Neural progenitor cell (in vitro differentiated cells): ENCODE results near the gene ANKRD6. TPM values are rescaled to one million over a fixed set of nuclear protein-coding genes. Genes with fewer than 3 reads are reported as not detected.
"Not testable (repeated sequence)": the region's sequence is repeated elsewhere in the genome, so short reads cannot be mapped to it uniquely, and the experiment has no call there.

Experiments
- DNase-seq: peaks from one replicate; pipeline ENCODE4 v3.0.0-alpha.2; 2016; ENCODE audit warnings: low spot score
- H2AFZ ChIP-seq: fragments of 200-600 bp; sonication (generic); replicated peaks from 2 replicates; pipeline ENCODE4 v1.6.1; 2016; ENCODE audit warnings: antibody characterized with exemption
- H3F3A ChIP-seq: fragments of 200-600 bp; sonication (generic); 2 replicates; pipeline ENCODE4 v1.6.1; 2016; ENCODE audit warnings: antibody characterized with exemption, low read depth
- H3K27ac ChIP-seq: fragments of 200-600 bp; sonication (generic); 2 replicates; pipeline ENCODE4 v1.5.1; 2016; ENCODE audit warnings: mild to moderate bottlenecking
- H3K27me3 ChIP-seq: fragments of 200-600 bp; sonication (generic); 2 replicates; pipeline ENCODE4 v1.6.1; 2016; ENCODE audit warnings: mild to moderate bottlenecking, moderate library complexity
- H3K36me3 ChIP-seq: fragments of 200-600 bp; sonication (generic); 2 replicates; pipeline ENCODE4 v1.5.1; 2016
- H3K4me1 ChIP-seq: fragments of 200-600 bp; sonication (generic); 2 replicates; pipeline ENCODE4 v1.6.1; 2016; ENCODE audit warnings: mixed run types
- H3K4me2 ChIP-seq: fragments of 200-600 bp; sonication (generic); 2 replicates; pipeline ENCODE4 v1.6.1; 2016
- H3K4me3 ChIP-seq: fragments of 200-600 bp; sonication (generic); 2 replicates; pipeline ENCODE4 v1.5.1; 2016
- H3K79me2 ChIP-seq: fragments of 200-600 bp; sonication (generic); 2 replicates; pipeline ENCODE4 v1.6.1; 2016; ENCODE audit warnings: low read depth
- H3K9ac ChIP-seq: fragments of 200-600 bp; sonication (generic); 2 replicates; pipeline ENCODE4 v1.6.1; 2016
- H3K9me3 ChIP-seq: fragments of 200-600 bp; sonication (generic); 2 replicates; pipeline ENCODE4 v1.5.1; 2016; ENCODE audit warnings: low read depth
- H4K20me1 ChIP-seq: fragments of 200-600 bp; sonication (generic); 2 replicates; pipeline ENCODE4 v1.6.1; 2016; ENCODE audit warnings: low read depth
- H3K27ac Mint-ChIP-seq: 3 replicates; pipeline ENCODE4 v1.8.0; 2021; ENCODE audit warnings: mixed read lengths
- H3K27me3 Mint-ChIP-seq: 2 replicates; pipeline ENCODE4 v1.8.0; 2022; ENCODE audit warnings: low read depth, mild to moderate bottlenecking, inconsistent platforms, moderate library complexity, mixed read lengths; ENCODE audit not compliant: insufficient read depth
- H3K36me3 Mint-ChIP-seq: 3 replicates; pipeline ENCODE4 v1.8.0; 2021; ENCODE audit warnings: mixed read lengths
- H3K4me1 Mint-ChIP-seq: 3 replicates; pipeline ENCODE4 v1.8.0; 2021; ENCODE audit warnings: mixed read lengths
- H3K4me3 Mint-ChIP-seq: 3 replicates; pipeline ENCODE4 v1.8.0; 2021; ENCODE audit warnings: mild to moderate bottlenecking, moderate library complexity, mixed read lengths
- H3K9me3 Mint-ChIP-seq: 3 replicates; pipeline ENCODE4 v1.8.0; 2020; ENCODE audit warnings: mixed read lengths
- CTCF ChIP-seq: fragments of 200-600 bp; sonication (generic); IDR thresholded peaks from 2 replicates; pipeline ENCODE4 v1.5.1; 2017; ENCODE audit warnings: antibody characterized with exemption, mild to moderate bottlenecking
- EZH2 ChIP-seq: fragments of 200-600 bp; sonication (generic); IDR thresholded peaks from 2 replicates; pipeline ENCODE4 v1.6.1; 2017; ENCODE audit warnings: antibody characterized with exemption, mild to moderate bottlenecking, moderate library complexity
- EZH2phosphoT487 ChIP-seq: fragments of 200-600 bp; sonication (generic); IDR thresholded peaks from 2 replicates; pipeline ENCODE4 v1.6.1; 2017; ENCODE audit warnings: antibody characterized with exemption
- total RNA-seq: library from RNA; depleted of rRNA; stranded (reverse); fragments of >200 nt; gene quantifications from 2 replicates; pipeline ENCODE4 v1.2.3, GENCODE V29; 2015; ENCODE audit warnings: low replicate concordance

ANKRD6 gene
- total RNA-seq, 1 donor from 2014 or later: 36.3 TPM

GRCh38 chr6:89392823-89393222, 40.1 kb upstream of the ANKRD6 start:
- no peak overlapping the region for H3K4me3 ChIP-seq
- H3K36me3 ChIP-seq: no peaks in the 10 kb centered on the region
- TF ChIP-seq EZH2 (no peak), EZH2phosphoT487 (no peak), CTCF (no peak)
- no peaks in the 10 kb centered on the region for H3K4me1 ChIP-seq
- H3K27ac ChIP-seq: no peak overlapping the region
- peaks cover 5% of the 10 kb centered on the region for H3K79me2 ChIP-seq
- no peaks in the 10 kb centered on the region for H3K9me3 ChIP-seq
- no peak overlapping the region for H3K4me2 ChIP-seq
- no peaks in the 10 kb centered on the region for H3F3A ChIP-seq
- no peaks in the 10 kb centered on the region for H3K27me3 ChIP-seq
- DNase-seq: no peak
- Mint-ChIP-seq H3K4me1 (no peaks in the 10 kb centered on the region), H3K27me3 (peaks cover 2% of the 10 kb centered on the region), H3K4me3 (no peak overlapping the region), H3K36me3 (peaks cover 5% of the 10 kb centered on the region), H3K27ac (no peak overlapping the region), H3K9me3 (no peaks in the 10 kb centered on the region)
- no peak overlapping the region for H3K9ac ChIP-seq
- H2AFZ ChIP-seq: no peak overlapping the region
- no peaks in the 10 kb centered on the region for H4K20me1 ChIP-seq

GRCh38 chr6:89393659-89394058, 39.3 kb upstream of the ANKRD6 start:
- DNase-seq: no peak
- Mint-ChIP-seq H3K36me3 (peaks cover 5% of the 10 kb centered on the region), H3K27ac (no peak overlapping the region), H3K27me3 (peaks cover 2% of the 10 kb centered on the region), H3K9me3 (no peaks in the 10 kb centered on the region), H3K4me3 (no peak overlapping the region), H3K4me1 (no peaks in the 10 kb centered on the region)
- Histone ChIP-seq H3F3A (no peaks in the 10 kb centered on the region), H4K20me1 (no peaks in the 10 kb centered on the region), H2AFZ (no peak overlapping the region), H3K27ac (no peak overlapping the region), H3K36me3 (no peaks in the 10 kb centered on the region), H3K4me2 (no peak overlapping the region), H3K4me3 (no peak overlapping the region), H3K9me3 (no peaks in the 10 kb centered on the region), H3K79me2 (peaks cover 5% of the 10 kb centered on the region), H3K27me3 (no peaks in the 10 kb centered on the region), H3K9ac (no peak overlapping the region), H3K4me1 (no peaks in the 10 kb centered on the region)
- TF ChIP-seq EZH2phosphoT487: no peak

- not testable (repeated sequence) for H3K4me3 Mint-ChIP-seq
Measured at GRCh38 chr6:89397884-89398283, 35.1 kb upstream of the ANKRD6 start.

GRCh38 chr6:89398762-89399525, 34.0 kb upstream of the ANKRD6 start:
- no peaks in the 10 kb centered on the region for H4K20me1 ChIP-seq
- Mint-ChIP-seq H3K9me3 (no peaks in the 10 kb centered on the region), H3K4me1 (peaks cover 6% of the 10 kb centered on the region), H3K27me3 (no peaks in the 10 kb centered on the region), H3K27ac (no peak overlapping the region), H3K4me3 (no peak overlapping the region), H3K36me3 (peaks cover 5% of the 10 kb centered on the region)
- no peak overlapping the region for H3K4me2 ChIP-seq
- no peaks in the 10 kb centered on the region for H3K9me3 ChIP-seq
- no peak for TF ChIP-seq CTCF
- TF ChIP-seq EZH2phosphoT487: no peak
- DNase-seq: no peak
- no peak overlapping the region for H2AFZ ChIP-seq
- peaks cover 11% of the 10 kb centered on the region for H3K79me2 ChIP-seq
- H3K27ac ChIP-seq: no peak overlapping the region
- no peaks in the 10 kb centered on the region for H3K27me3 ChIP-seq
- no peaks in the 10 kb centered on the region for H3K36me3 ChIP-seq
- no peak overlapping the region for H3K4me3 ChIP-seq
- H3F3A ChIP-seq: peaks cover 8% of the 10 kb centered on the region
- H3K9ac ChIP-seq: no peak overlapping the region
- peaks cover 3% of the 10 kb centered on the region for H3K4me1 ChIP-seq

More at GRCh38 chr6:89397884-89398283, 35.1 kb upstream of the ANKRD6 start:
- not testable (repeated sequence) for DNase-seq, H3K79me2 ChIP-seq, H3K4me3 ChIP-seq, H3K27me3 ChIP-seq, H3K27ac Mint-ChIP-seq, H3K4me1 Mint-ChIP-seq, H3K27me3 Mint-ChIP-seq, H3K36me3 Mint-ChIP-seq, H3K9ac ChIP-seq, H3K4me1 ChIP-seq, H3F3A ChIP-seq, H3K9me3 Mint-ChIP-seq, H2AFZ ChIP-seq, H3K9me3 ChIP-seq, H3K4me2 ChIP-seq, H3K36me3 ChIP-seq, H4K20me1 ChIP-seq, H3K27ac ChIP-seq
